ENCODE results near the gene NR1D1. TPM values are rescaled to one million over a fixed set of nuclear protein-coding genes. Genes with fewer than 3 reads are reported as not detected.

Gene NR1D1
- polyA plus RNA-seq, 1 donor (not counting 4 experiments of a cell fraction or from before 2014, with no cell fraction given) = 1.0 TPM

DNA sequence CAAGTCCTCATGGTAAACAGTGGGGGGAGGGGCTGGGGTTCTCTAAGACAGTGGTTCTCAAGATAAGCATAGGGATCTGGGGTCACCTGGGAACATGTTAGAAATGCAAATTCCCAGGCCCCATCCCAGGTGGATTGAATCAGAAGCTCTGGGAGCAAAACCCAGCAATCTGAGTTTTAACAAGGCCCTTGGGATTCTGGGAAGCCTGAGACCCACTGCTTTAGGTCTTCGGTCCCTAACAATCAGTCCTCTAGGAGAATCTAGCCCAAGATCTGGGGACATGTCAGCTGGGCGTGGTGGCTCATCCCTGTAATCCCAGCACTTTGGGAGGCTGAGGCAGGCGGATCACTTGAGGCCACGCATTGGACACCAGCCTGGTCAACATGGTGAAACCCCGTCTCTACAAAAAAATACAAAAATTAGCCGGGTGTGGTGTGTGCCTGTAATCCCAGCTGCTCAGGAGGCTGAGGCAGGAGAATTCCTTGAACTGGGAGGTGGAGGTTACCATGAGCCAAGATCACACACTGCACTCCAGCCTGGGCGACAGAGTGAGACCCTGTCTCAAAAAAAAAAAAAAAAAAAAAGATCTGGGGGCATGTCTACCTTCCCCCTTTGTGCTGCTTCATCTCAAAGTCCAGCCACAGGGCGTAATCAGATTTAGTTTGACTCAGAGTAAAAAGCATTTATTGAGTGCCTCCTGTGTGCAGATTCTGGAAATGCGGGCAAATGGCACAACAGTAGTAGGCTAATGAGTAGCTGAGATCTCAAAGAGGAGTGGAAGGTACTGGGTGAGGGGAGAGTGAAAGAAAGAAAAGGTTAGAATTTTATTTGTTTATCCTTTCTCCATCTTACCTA is 8.8 kb upstream of the NR1D1 start:
- FAIRE-seq (no peak), DNase-seq (ENCODE audit: low read depth, low spot score) (no peak)
- Histone ChIP-seq H3K27me3 (ENCODE audit: control insufficient read depth, extremely low read depth, insufficient read depth, low read length) (no peaks in the 10 kb centered on the region), H3K9me1 (ENCODE audit: control insufficient read depth, extremely low read depth, insufficient read depth, low read length) (no peaks in the 10 kb centered on the region), H3K4me3 (ENCODE audit: control insufficient read depth in 2 of 3, extremely low read depth in 1 of 3, insufficient read depth in 2 of 3, low read depth in 1 of 3, low read length in 3 of 3) (no peak overlapping the region), H2AFZ (ENCODE audit: control insufficient read depth, low read length) (no peak overlapping the region), H3K4me1 (ENCODE audit: control insufficient read depth, extremely low read depth, insufficient read depth, low read length) (peaks cover 80% of the 10 kb centered on the region), H3K27ac (ENCODE audit: control insufficient read depth, insufficient read depth, low read length) (peak overlapping the region; percentile 75), H3K36me3 (ENCODE audit: control insufficient read depth in 2 of 2, extremely low read depth in 1 of 2, insufficient read depth in 2 of 2, low read length in 2 of 2) (no peaks in the 10 kb centered on the region), H3K9me3 (ENCODE audit: control insufficient read depth, low read depth, low read length) (no peaks in the 10 kb centered on the region), H4K20me1 (ENCODE audit: control insufficient read depth, extremely low read depth, insufficient read depth, low read length) (no peaks in the 10 kb centered on the region), H3K79me2 (ENCODE audit: control insufficient read depth, insufficient read depth, low read length) (no peaks in the 10 kb centered on the region), H3K4me2 (ENCODE audit: control insufficient read depth, extremely low read depth, insufficient read depth, low read depth, low read length) (no peak overlapping the region), H3K9ac (ENCODE audit: control insufficient read depth, extremely low read depth, insufficient read depth, low read length) (no peak overlapping the region)
- no peak for TF ChIP-seq EZH2 (IDR thresholded peaks at IDR 0.05; ENCODE audit: low read length)
- TF ChIP-seq, protein P1, sequence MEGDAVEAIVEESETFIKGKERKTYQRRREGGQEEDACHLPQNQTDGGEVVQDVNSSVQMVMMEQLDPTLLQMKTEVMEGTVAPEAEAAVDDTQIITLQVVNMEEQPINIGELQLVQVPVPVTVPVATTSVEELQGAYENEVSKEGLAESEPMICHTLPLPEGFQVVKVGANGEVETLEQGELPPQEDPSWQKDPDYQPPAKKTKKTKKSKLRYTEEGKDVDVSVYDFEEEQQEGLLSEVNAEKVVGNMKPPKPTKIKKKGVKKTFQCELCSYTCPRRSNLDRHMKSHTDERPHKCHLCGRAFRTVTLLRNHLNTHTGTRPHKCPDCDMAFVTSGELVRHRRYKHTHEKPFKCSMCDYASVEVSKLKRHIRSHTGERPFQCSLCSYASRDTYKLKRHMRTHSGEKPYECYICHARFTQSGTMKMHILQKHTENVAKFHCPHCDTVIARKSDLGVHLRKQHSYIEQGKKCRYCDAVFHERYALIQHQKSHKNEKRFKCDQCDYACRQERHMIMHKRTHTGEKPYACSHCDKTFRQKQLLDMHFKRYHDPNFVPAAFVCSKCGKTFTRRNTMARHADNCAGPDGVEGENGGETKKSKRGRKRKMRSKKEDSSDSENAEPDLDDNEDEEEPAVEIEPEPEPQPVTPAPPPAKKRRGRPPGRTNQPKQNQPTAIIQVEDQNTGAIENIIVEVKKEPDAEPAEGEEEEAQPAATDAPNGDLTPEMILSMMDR (optimal IDR thresholded peaks at IDR 0.05 in 1 of 3, IDR thresholded peaks at IDR 0.05 in 1 of 3, conservative IDR thresholded peaks at IDR 0.05 in 1 of 3; ENCODE audit: extremely low read depth in 1 of 3, insufficient read depth in 2 of 3, low read length in 3 of 3) = peak; percentile 27 to 47 (median 30)
- dilution Hi-C loops (cut with MboI; ENCODE audit: extremely low pct_ligation_motif_present, low sequenced_read_pairs) = no loop called here

DNA sequence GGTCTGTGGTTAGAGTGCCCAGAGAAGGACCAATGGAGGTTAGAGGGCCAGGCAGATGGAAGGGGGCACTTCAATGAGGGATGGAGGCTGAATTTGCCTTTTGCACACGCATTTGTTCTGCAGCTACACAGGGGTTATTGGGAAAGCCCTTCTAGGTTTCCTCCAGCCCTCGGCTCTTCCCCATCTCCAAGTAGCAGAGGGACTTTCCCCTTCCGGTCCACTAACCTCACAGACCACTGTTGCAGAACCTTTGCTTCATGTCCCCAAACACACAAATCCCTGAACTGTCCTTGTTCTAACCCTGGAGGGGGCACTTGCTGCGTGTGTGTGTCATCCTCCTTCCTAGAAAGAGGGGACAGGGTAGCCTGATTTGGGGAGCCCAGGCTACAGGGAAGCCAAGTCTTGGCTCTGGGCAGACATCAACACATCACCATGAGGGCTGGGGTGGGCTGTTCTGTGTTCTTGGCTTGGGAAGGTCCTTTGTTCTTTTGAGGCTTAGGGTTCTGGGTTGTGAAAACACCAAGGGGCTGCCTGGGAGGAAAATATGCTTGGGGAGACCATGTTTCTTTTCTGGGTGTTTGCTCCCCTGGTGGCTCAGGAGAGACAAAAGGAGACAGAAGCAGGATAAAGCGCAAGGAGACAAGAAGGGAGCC is 7.3 kb upstream of the NR1D1 start:
- Histone ChIP-seq H3K79me2 (ENCODE audit: control insufficient read depth, insufficient read depth, low read length) (no peaks in the 10 kb centered on the region), H3K36me3 (ENCODE audit: control insufficient read depth in 2 of 2, extremely low read depth in 1 of 2, insufficient read depth in 2 of 2, low read length in 2 of 2) (no peaks in the 10 kb centered on the region), H3K4me2 (ENCODE audit: control insufficient read depth, extremely low read depth, insufficient read depth, low read depth, low read length) (peak overlapping the region; percentile 66), H3K27me3 (ENCODE audit: control insufficient read depth, extremely low read depth, insufficient read depth, low read length) (no peaks in the 10 kb centered on the region), H3K9me1 (ENCODE audit: control insufficient read depth, extremely low read depth, insufficient read depth, low read length) (no peaks in the 10 kb centered on the region), H2AFZ (ENCODE audit: control insufficient read depth, low read length) (peak overlapping the region; percentile 55), H3K9ac (ENCODE audit: control insufficient read depth, extremely low read depth, insufficient read depth, low read length) (peak overlapping the region; percentile 79), H3K4me3 (ENCODE audit: control insufficient read depth in 2 of 3, extremely low read depth in 1 of 3, insufficient read depth in 2 of 3, low read depth in 1 of 3, low read length in 3 of 3) (peak overlapping the region in 1 of 3 experiments; percentile 43), H3K9me3 (ENCODE audit: control insufficient read depth, low read depth, low read length) (no peaks in the 10 kb centered on the region), H3K4me1 (ENCODE audit: control insufficient read depth, extremely low read depth, insufficient read depth, low read length) (peaks cover 71% of the 10 kb centered on the region), H4K20me1 (ENCODE audit: control insufficient read depth, extremely low read depth, insufficient read depth, low read length) (no peaks in the 10 kb centered on the region), H3K27ac (ENCODE audit: control insufficient read depth, insufficient read depth, low read length) (peak overlapping the region; percentile 75)
- TF ChIP-seq, protein P1 (optimal IDR thresholded peaks at IDR 0.05 in 1 of 3, IDR thresholded peaks at IDR 0.05 in 1 of 3, conservative IDR thresholded peaks at IDR 0.05 in 1 of 3; ENCODE audit: extremely low read depth in 1 of 3, insufficient read depth in 2 of 3, low read length in 3 of 3) = no peak
- TF ChIP-seq EZH2 (IDR thresholded peaks at IDR 0.05; ENCODE audit: low read length) = no peak
- dilution Hi-C loops (cut with MboI; ENCODE audit: extremely low pct_ligation_motif_present, low sequenced_read_pairs) = no loop called here
- FAIRE-seq (no peak), DNase-seq (ENCODE audit: low read depth, low spot score) (no peak)
